Glutamatergic neuron (in vitro differentiated cells): Measurements from ENCODE around the gene TWNK. TPM values are rescaled to one million over a fixed set of nuclear protein-coding genes. Genes with fewer than 3 reads are reported as not detected.
"Not testable (repeated sequence)": the region's sequence is repeated elsewhere in the genome, so short reads cannot be mapped to it uniquely, and the experiment has no call there.

Experiments used
- DNase-seq: peaks from one replicate; pipeline ENCODE4 v3.0.0; 2022
- H3K27ac Mint-ChIP-seq: one replicate; pipeline ENCODE4 v1.8.0; 2020; ENCODE audit warnings: mild to moderate bottlenecking, mixed read lengths, inconsistent platforms; ENCODE audit not compliant: unreplicated experiment
- H3K27me3 Mint-ChIP-seq: one replicate; pipeline ENCODE4 v1.8.0; 2020; ENCODE audit warnings: mild to moderate bottlenecking, moderate library complexity, mixed read lengths, inconsistent platforms; ENCODE audit not compliant: unreplicated experiment
- H3K36me3 Mint-ChIP-seq: one replicate; pipeline ENCODE4 v1.8.0; 2020; ENCODE audit warnings: mild to moderate bottlenecking, mixed read lengths, inconsistent platforms; ENCODE audit not compliant: unreplicated experiment
- H3K4me1 Mint-ChIP-seq: one replicate; pipeline ENCODE4 v1.8.0; 2020; ENCODE audit warnings: mild to moderate bottlenecking, low read depth, mixed read lengths, inconsistent platforms; ENCODE audit not compliant: unreplicated experiment
- H3K4me3 Mint-ChIP-seq: one replicate; pipeline ENCODE4 v1.8.0; 2020; ENCODE audit warnings: mild to moderate bottlenecking, mixed read lengths, inconsistent platforms; ENCODE audit not compliant: unreplicated experiment
- H3K9me3 Mint-ChIP-seq: one replicate; pipeline ENCODE4 v1.8.0; 2020; ENCODE audit warnings: mild to moderate bottlenecking, moderate library complexity, mixed read lengths, inconsistent platforms; ENCODE audit not compliant: unreplicated experiment
- total RNA-seq: library from RNA; stranded (reverse); fragmentation: NEBNext Ultra II Directional; extraction: Animal tissue kit (Norgen Biotek cat#: 25700); gene quantifications from one replicate; pipeline ENCODE4 v1.2.1, GENCODE V29; 2021; ENCODE audit not compliant: unreplicated experiment
- TF ChIP-seq, protein P1 (sequence below): fragments of 200-600 bp; sonication (generic); IDR thresholded peaks from one replicate; pipeline ENCODE4 v1.5.0; 2021; ENCODE audit not compliant: partially characterized antibody, unreplicated experiment

Gene TWNK
- total RNA-seq, 1 donor from 2014 or later: 10.1 TPM

DNA sequence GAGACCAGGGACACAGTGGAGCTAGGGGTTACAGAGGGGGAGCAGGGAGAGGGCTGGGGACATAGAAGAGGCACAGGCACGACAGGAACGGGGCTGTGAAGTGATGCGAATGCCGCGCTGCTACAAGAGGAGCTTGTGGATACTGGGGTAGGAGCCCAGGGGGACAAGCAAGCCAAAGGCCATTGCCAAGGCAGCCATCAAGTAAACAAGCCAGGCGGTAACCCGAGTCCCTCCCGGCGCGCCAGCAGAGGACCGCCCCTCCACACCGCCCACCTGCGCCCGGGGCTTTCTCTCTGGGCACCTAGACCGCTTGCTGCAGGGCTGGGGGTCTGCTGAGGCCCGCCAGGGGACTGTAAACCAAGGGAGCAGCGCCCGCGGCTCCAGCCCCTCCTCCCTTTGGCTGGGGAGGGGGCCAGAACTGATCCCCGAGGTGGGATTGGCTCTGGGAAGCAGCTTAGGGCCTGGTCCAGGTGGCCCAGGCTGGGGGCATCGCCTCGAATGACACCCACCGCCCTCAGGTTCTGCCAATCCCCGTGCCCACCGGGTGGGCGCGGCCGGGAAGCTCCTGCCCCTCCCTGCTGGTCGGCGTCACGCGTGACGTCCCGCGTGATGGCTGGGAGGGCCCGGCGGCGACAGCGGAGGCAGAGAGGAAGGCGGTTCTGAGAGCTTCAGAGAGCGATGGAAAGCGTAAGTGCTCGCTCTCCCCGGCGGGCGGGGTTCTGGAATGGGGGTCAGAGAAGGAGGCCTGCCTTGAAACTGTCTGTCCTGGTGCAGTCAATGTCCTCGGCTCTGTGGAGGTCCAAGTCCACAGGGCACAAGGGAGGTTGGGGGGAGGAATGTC is 44.7 kb downstream of the TWNK start:
- Mint-ChIP-seq H3K27me3 (peaks cover 15% of the 10 kb centered on the region), H3K36me3 (peaks cover 6% of the 10 kb centered on the region), H3K27ac (peak overlapping the region; percentile 63), H3K4me3 (peak overlapping the region; percentile 80), H3K9me3 (peaks cover 5% of the 10 kb centered on the region), H3K4me1 (peaks cover 36% of the 10 kb centered on the region)
- DNase-seq: peak; percentile 75
- TF ChIP-seq, protein P1, sequence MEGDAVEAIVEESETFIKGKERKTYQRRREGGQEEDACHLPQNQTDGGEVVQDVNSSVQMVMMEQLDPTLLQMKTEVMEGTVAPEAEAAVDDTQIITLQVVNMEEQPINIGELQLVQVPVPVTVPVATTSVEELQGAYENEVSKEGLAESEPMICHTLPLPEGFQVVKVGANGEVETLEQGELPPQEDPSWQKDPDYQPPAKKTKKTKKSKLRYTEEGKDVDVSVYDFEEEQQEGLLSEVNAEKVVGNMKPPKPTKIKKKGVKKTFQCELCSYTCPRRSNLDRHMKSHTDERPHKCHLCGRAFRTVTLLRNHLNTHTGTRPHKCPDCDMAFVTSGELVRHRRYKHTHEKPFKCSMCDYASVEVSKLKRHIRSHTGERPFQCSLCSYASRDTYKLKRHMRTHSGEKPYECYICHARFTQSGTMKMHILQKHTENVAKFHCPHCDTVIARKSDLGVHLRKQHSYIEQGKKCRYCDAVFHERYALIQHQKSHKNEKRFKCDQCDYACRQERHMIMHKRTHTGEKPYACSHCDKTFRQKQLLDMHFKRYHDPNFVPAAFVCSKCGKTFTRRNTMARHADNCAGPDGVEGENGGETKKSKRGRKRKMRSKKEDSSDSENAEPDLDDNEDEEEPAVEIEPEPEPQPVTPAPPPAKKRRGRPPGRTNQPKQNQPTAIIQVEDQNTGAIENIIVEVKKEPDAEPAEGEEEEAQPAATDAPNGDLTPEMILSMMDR: no peak

DNA sequence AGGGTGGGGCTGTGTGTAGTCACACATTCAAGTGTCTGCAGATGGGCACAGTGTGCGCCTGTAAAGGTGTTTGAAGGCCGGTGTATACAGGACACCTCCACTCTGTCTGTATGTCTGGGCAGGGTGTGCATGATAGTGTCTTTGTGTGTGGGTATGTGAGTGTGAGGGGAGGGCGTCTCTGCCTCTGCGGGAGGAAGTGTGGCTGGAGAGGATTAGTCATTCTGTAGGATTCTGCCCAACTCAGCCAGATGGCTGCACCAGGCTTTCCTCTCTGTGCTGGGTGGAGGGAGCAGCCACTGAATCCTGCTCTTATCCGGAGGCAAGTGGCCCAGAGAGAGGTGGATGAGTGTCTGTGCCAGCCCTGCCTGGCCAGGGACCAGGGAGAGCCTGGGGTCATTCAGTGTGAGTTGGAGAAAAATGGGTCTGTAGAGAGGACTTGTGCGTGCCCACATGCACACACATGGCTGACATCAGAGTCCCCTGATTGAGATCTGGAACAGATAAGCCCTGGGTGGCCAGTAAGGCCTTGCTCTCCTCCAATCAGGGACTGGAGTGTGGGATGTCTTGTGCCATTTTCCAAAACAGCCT is 45.4 kb downstream of the TWNK start:
- Mint-ChIP-seq H3K4me3 (peak overlapping the region; percentile 80), H3K4me1 (peaks cover 30% of the 10 kb centered on the region), H3K9me3 (peaks cover 5% of the 10 kb centered on the region), H3K27ac (peak overlapping the region; percentile 63), H3K36me3 (peaks cover 5% of the 10 kb centered on the region), H3K27me3 (peaks cover 15% of the 10 kb centered on the region)
- TF ChIP-seq, protein P1: no peak
- peak; percentile 71 for DNase-seq

DNA sequence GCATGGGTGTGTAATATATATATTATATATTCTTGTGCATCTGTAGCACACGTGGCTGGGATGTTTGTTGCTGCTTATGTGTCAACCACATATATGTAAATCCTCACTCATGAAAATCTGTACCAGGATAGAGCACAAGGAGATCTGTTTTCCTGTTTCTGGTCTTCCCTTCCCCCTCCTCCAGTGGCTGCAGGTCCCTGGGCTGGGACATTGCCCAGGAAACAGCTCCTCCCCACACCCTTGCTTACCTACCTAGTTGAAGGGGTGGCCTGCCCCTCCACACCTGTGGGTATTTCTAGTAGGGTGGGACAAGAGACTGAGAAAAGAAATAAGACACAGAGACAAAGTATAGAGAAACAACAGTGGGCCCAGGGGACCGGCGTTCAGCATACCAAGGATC is 45.9 kb downstream of the TWNK start:
- Mint-ChIP-seq H3K27me3 (peaks cover 17% of the 10 kb centered on the region), H3K9me3 (peaks cover 7% of the 10 kb centered on the region), H3K36me3 (peaks cover 7% of the 10 kb centered on the region), H3K4me1 (peaks cover 32% of the 10 kb centered on the region), H3K4me3 (no peak overlapping the region), H3K27ac (no peak overlapping the region)
- DNase-seq: no peak
- TF ChIP-seq, protein P1: no peak

DNA sequence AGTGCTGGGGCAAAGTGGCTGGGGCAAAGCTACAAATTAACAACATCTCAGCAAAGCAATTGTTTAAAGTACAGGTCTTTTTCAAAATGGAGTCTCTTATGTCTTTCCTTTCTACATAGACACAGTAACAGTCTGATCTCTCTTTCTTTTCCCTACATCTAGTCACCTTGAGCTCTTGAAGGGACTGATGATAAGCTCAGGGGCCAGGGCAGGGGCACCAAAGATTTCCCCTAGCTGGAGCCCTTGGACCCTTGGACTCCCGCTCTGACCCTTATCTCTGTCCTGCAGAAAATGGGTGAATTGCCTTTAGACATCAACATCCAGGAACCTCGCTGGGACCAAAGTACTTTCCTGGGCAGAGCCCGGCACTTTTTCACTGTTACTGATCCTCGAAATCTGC is 47.1 kb downstream of the TWNK start:
- H3K4me1 Mint-ChIP-seq: peaks cover 23% of the 10 kb centered on the region
- H3K27me3 Mint-ChIP-seq: peaks cover 13% of the 10 kb centered on the region
- H3K36me3 Mint-ChIP-seq, DNase-seq, H3K4me3 Mint-ChIP-seq, H3K9me3 Mint-ChIP-seq, H3K27ac Mint-ChIP-seq: not testable (repeated sequence)

DNA sequence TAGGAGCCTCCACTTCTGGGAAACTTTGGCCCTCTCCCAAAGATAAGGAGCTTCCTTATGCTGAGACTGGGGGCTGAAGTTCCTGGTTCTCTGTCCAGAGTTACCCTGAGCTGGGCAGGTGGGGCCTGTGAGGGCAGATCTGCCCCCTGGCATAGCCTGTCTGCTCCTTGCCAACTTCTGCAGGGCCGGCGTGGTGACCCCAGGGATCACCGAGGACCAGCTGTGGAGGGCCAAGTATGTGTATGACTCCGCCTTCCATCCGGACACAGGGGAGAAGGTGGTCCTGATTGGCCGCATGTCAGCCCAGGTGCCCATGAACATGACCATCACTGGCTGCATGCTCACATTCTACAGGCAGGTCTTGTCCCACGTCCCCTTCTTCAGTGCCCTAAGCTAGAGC is 48.0 kb downstream of the TWNK start:
- Mint-ChIP-seq H3K27me3 (peaks cover 13% of the 10 kb centered on the region), H3K9me3 (peaks cover 7% of the 10 kb centered on the region), H3K4me3 (no peak overlapping the region), H3K27ac (no peak overlapping the region), H3K4me1 (peaks cover 20% of the 10 kb centered on the region), H3K36me3 (peaks cover 7% of the 10 kb centered on the region)
- TF ChIP-seq, protein P1: no peak
- no peak for DNase-seq
